ENCODE measurements around the gene PPIB.

GRCh38 chr15:64157599-64158125 lies 5.2 kb downstream of the PPIB start:
- no peak for TF ChIP-seq TARDBP (IDR thresholded peaks at IDR 0.05)
- TF ChIP-seq BHLHE40 (IDR thresholded peaks at IDR 0.05; ENCODE audit: borderline replicate concordance) = no peak
- TF ChIP-seq SUZ12 (IDR thresholded peaks at IDR 0.05) = no peak
- TF ChIP-seq NFRKB (IDR thresholded peaks at IDR 0.05) = no peak
- TF ChIP-seq LEF1 (IDR thresholded peaks at IDR 0.05; ENCODE audit: borderline replicate concordance) = no peak
- no peak for TF ChIP-seq ZNF384 (IDR thresholded peaks at IDR 0.05)
